NCI-H1436 treated with DMSO at 0.1 percent for 48 hours (cell line): ENCODE measurements around the gene PADI3.

Experiments
- DNase-seq: peaks from one replicate; lab custom pipeline; 2025; lab: John Stamatoyannopoulos, UW

PADI3 gene

GRCh38 chr1:17243274-17243673 is 5.6 kb upstream of the PADI3 start:
- no peak for DNase-seq

- no peak for DNase-seq
Measured at GRCh38 chr1:17244821-17245740, 3.8 kb upstream of the PADI3 start.

GRCh38 chr1:17245816-17246325 is 3.0 kb upstream of the PADI3 start:
- DNase-seq: no peak

- DNase-seq: no peak
Measured at GRCh38 chr1:17246971-17247370, 1.9 kb upstream of the PADI3 start.

GRCh38 chr1:17250601-17251000 is 1.7 kb downstream of the PADI3 start:
- DNase-seq: no peak

GRCh38 chr1:17251246-17251645 is 2.3 kb downstream of the PADI3 start:
- DNase-seq: no peak

- no peak for DNase-seq
Measured at GRCh38 chr1:17251701-17252376, 2.9 kb downstream of the PADI3 start.

GRCh38 chr1:17255336-17255735 is 6.4 kb downstream of the PADI3 start:
- no peak for DNase-seq

- DNase-seq: no peak
Measured at GRCh38 chr1:17258116-17258757, 9.3 kb downstream of the PADI3 start.

- DNase-seq: no peak
Measured at GRCh38 chr1:17258758-17259130, 9.8 kb downstream of the PADI3 start.

GRCh38 chr1:17259233-17259873 is 10.5 kb downstream of the PADI3 start:
- no peak for DNase-seq

GRCh38 chr1:17260264-17260663 is 11.4 kb downstream of the PADI3 start:
- DNase-seq: no peak

- no peak for DNase-seq
Measured at GRCh38 chr1:17260738-17261137, 11.8 kb downstream of the PADI3 start.

GRCh38 chr1:17263936-17264335 is 15.0 kb downstream of the PADI3 start:
- DNase-seq: no peak

- DNase-seq: no peak
Measured at GRCh38 chr1:17264470-17264869, 15.6 kb downstream of the PADI3 start.

- DNase-seq: no peak
Measured at GRCh38 chr1:17265162-17265561, 16.3 kb downstream of the PADI3 start.

- DNase-seq: no peak
Measured at GRCh38 chr1:17265950-17266349, 17.1 kb downstream of the PADI3 start.

- DNase-seq: no peak
Measured at GRCh38 chr1:17270891-17271765, 22.2 kb downstream of the PADI3 start.

GRCh38 chr1:17272066-17272465 is 23.2 kb downstream of the PADI3 start:
- no peak for DNase-seq

GRCh38 chr1:17272646-17273045 is 23.7 kb downstream of the PADI3 start:
- DNase-seq: no peak

- no peak for DNase-seq
Measured at GRCh38 chr1:17273096-17273495, 24.2 kb downstream of the PADI3 start.
